Choroid plexus epithelial cell (primary cell): ENCODE measurements around the gene ABCC8.

Source experiments
- DNase-seq: peaks from one replicate; pipeline ENCODE4 v3.0.0-alpha.2; 2010; ENCODE audit warnings: low read depth
- H3K4me3 ChIP-seq: 2 replicates; pipeline ENCODE4 v1.5.1; 2011; ENCODE audit warnings: low read depth, mild to moderate bottlenecking, control low read depth, low read length, moderate library complexity
- TF ChIP-seq, protein P1 (sequence below): conservative IDR thresholded peaks from 2 replicates; pipeline ENCODE4 v1.5.1; 2011; ENCODE audit warnings: low read depth, mild to moderate bottlenecking, control low read depth, inconsistent platforms, low read length, moderate library complexity

ABCC8 gene

GRCh38 chr11:17463546-17464174 lies 13.0 kb downstream of the ABCC8 start:
- DNase-seq, result no peak
- no peak overlapping the region for H3K4me3 ChIP-seq
- TF ChIP-seq, protein P1, sequence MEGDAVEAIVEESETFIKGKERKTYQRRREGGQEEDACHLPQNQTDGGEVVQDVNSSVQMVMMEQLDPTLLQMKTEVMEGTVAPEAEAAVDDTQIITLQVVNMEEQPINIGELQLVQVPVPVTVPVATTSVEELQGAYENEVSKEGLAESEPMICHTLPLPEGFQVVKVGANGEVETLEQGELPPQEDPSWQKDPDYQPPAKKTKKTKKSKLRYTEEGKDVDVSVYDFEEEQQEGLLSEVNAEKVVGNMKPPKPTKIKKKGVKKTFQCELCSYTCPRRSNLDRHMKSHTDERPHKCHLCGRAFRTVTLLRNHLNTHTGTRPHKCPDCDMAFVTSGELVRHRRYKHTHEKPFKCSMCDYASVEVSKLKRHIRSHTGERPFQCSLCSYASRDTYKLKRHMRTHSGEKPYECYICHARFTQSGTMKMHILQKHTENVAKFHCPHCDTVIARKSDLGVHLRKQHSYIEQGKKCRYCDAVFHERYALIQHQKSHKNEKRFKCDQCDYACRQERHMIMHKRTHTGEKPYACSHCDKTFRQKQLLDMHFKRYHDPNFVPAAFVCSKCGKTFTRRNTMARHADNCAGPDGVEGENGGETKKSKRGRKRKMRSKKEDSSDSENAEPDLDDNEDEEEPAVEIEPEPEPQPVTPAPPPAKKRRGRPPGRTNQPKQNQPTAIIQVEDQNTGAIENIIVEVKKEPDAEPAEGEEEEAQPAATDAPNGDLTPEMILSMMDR, result no peak

DNA sequence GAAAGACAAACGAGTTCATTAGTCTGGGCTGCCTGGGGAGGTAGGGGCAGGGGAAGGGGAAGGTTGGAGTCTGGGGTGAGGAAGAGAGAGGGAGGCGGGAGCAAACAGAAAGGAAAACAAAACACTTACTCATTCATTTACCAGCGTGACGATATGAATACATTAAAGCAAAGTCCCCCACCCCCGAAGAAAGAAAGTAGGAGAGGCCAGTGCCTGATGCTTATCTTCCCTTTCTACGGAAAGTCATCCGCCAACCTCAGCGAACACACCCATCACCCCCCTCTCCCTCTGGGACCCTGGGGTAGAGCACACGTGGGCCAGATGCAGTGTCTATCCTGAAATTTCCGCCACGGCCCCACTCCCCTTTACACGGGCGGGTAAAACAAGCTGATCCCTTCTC lies 13.7 kb downstream of the ABCC8 start:
- TF ChIP-seq, protein P1, result no peak
- DNase-seq, result no peak

DNA sequence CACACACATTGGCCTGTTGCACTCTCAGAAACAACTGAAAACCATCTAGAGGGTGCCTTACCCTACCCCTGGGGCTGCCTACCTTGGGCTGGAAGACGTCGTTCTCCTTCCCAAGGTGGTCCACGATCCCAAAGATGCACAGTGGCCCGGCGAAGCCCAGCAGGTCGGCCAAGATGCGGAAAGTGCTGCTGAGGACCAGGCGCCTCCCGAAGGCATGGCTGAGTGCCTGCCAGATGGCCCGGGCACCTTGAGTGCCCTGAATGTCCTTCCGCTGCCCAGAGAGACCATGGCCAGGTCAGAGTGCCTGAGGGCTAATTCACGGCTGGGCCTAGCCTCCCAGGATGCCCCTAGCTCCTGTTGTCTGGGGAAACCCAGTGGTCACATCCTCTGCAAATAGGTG lies 16.2 kb downstream of the ABCC8 start:
- H3K4me3 ChIP-seq, result no peak overlapping the region
- DNase-seq, result no peak
- TF ChIP-seq, protein P1, result no peak

More for the DNA sequence above, 13.7 kb downstream of the ABCC8 start:
- no peak overlapping the region for H3K4me3 ChIP-seq

GRCh38 chr11:17459236-17459896 lies 17.3 kb downstream of the ABCC8 start:
- TF ChIP-seq, protein P1, result no peak
- DNase-seq, result no peak
- H3K4me3 ChIP-seq, result no peak overlapping the region

GRCh38 chr11:17458268-17458667 lies 18.4 kb downstream of the ABCC8 start:
- no peak for DNase-seq
- no peak overlapping the region for H3K4me3 ChIP-seq
- TF ChIP-seq, protein P1, result no peak

GRCh38 chr11:17457396-17458173 lies 19.1 kb downstream of the ABCC8 start:
- H3K4me3 ChIP-seq, result no peak overlapping the region
- DNase-seq, result no peak
- TF ChIP-seq, protein P1, result no peak

DNA sequence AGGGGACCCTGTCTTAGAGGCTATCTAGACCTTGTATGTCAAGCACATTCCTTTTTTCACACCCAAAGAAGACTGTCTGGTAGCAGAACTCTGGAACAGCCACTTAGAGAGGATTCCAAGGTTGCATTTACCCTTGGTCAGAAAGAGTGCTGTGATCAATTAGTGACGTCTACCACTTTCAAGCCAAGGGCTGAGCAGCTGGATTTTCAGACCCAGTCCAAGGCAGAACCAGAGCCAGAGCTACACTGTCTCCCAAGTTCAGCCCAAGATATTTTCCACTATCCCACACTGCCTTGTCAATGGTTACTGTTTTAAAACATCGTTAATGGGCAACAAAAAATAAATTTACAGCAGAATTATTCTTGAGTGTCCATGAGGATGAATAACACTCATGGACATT lies 24.0 kb downstream of the ABCC8 start:
- DNase-seq, result no peak
- TF ChIP-seq, protein P1, result no peak
- no peak overlapping the region for H3K4me3 ChIP-seq
